Trophoblast cell (in vitro differentiated cells and primary cell): ENCODE measurements around the gene PRELID1.

ENCODE experiments used
- DNase-seq, 2 donors: peaks; one replicate each; pipeline ENCODE4 v3.0.0-alpha.2; 2016
- H2AFZ ChIP-seq: 2 replicates; pipeline ENCODE4 v1.6.1; 2013; ENCODE audit warnings: low read length, moderate library complexity, mild to moderate bottlenecking; ENCODE audit not compliant: insufficient read depth, poor library complexity
- H2AK5ac ChIP-seq: 2 replicates; pipeline ENCODE4 v1.6.1; 2013; ENCODE audit warnings: mild to moderate bottlenecking, low read length
- H2BK120ac ChIP-seq: 2 replicates; pipeline ENCODE4 v1.6.1; 2013; ENCODE audit warnings: low read length, mild to moderate bottlenecking, moderate library complexity; ENCODE audit not compliant: insufficient read depth, poor library complexity
- H2BK12ac ChIP-seq: 2 replicates; pipeline ENCODE4 v1.6.1; 2013; ENCODE audit warnings: mild to moderate bottlenecking, low read length, moderate library complexity
- H2BK5ac ChIP-seq: 2 replicates; pipeline ENCODE4 v1.6.1; 2013; ENCODE audit warnings: low read length, low read depth, moderate library complexity, mild to moderate bottlenecking; ENCODE audit not compliant: poor library complexity
- H3K14ac ChIP-seq: 2 replicates; pipeline ENCODE4 v1.6.1; 2013; ENCODE audit warnings: mild to moderate bottlenecking, low read length
- H3K18ac ChIP-seq: 2 replicates; pipeline ENCODE4 v1.6.1; 2013; ENCODE audit warnings: mild to moderate bottlenecking, low read length
- H3K23ac ChIP-seq: 2 replicates; pipeline ENCODE4 v1.6.1; 2013; ENCODE audit warnings: low read length
- H3K27ac ChIP-seq: 2 replicates; pipeline ENCODE4 v1.5.1; 2013; ENCODE audit warnings: low read depth, mild to moderate bottlenecking, inconsistent platforms, low read length, moderate library complexity
- H3K27me3 ChIP-seq: 2 replicates; pipeline ENCODE4 v1.6.1; 2013; ENCODE audit warnings: inconsistent platforms, mild to moderate bottlenecking, low read length, moderate library complexity; ENCODE audit not compliant: insufficient read depth
- H3K36me3 ChIP-seq, 2 experiments: 1 replicate in 1 of 2; 2 replicates in 1 of 2; pipeline ENCODE4 v1.6.1; 2013; ENCODE audit warnings: low read length in 2 of 2, mild to moderate bottlenecking in 2 of 2, moderate library complexity in 1 of 2; ENCODE audit not compliant: insufficient read depth in 2 of 2, control insufficient read depth in 1 of 2
- H3K4ac ChIP-seq: 2 replicates; pipeline ENCODE4 v1.6.1; 2013; ENCODE audit warnings: low read depth, mild to moderate bottlenecking, low read length, moderate library complexity
- H3K4me1 ChIP-seq, 2 experiments: 1 replicate in 1 of 2; 2 replicates in 1 of 2; pipeline ENCODE4 v1.6.1; 2013; ENCODE audit warnings: low read length in 2 of 2, mild to moderate bottlenecking in 2 of 2, moderate library complexity in 1 of 2; ENCODE audit not compliant: insufficient read depth in 2 of 2, control insufficient read depth in 1 of 2
- H3K4me2 ChIP-seq: 2 replicates; pipeline ENCODE4 v1.6.1; 2013; ENCODE audit warnings: inconsistent platforms, mild to moderate bottlenecking, low read length, moderate library complexity
- H3K4me3 ChIP-seq: 2 replicates; pipeline ENCODE4 v1.5.1; 2013; ENCODE audit warnings: mild to moderate bottlenecking, low read depth, low read length, inconsistent platforms
- H3K79me1 ChIP-seq: one replicate; pipeline ENCODE4 v1.6.1; 2013; ENCODE audit warnings: low read length
- H3K79me2 ChIP-seq: 2 replicates; pipeline ENCODE4 v1.6.1; 2013; ENCODE audit warnings: low read length, mild to moderate bottlenecking; ENCODE audit not compliant: control insufficient read depth, insufficient read depth, poor library complexity
- H3K9ac ChIP-seq: 2 replicates; pipeline ENCODE4 v1.6.1; 2013; ENCODE audit warnings: mild to moderate bottlenecking, low read length
- H3K9me3 ChIP-seq: 2 replicates; pipeline ENCODE4 v1.6.1; 2013; ENCODE audit warnings: low read depth, mild to moderate bottlenecking, control low read depth, inconsistent platforms, low read length; ENCODE audit not compliant: insufficient read depth
- H4K12ac ChIP-seq: 2 replicates; pipeline ENCODE4 v1.6.1; 2013; ENCODE audit warnings: low read depth, mild to moderate bottlenecking, low read length, moderate library complexity
- H4K8ac ChIP-seq: 2 replicates; pipeline ENCODE4 v1.6.1; 2013; ENCODE audit warnings: low read depth, mild to moderate bottlenecking, low read length, moderate library complexity
- H4K91ac ChIP-seq: one replicate; pipeline ENCODE4 v1.6.1; 2013; ENCODE audit warnings: low read depth, mild to moderate bottlenecking, low read length, moderate library complexity
- WGBS: extraction: QIAGEN DNeasy Blood & Tissue Kit; methylation state at CpG from one replicate; pipeline ENCODE4 v1.1.7; 2013; ENCODE audit warnings: missing lambda C conversion rate; ENCODE audit not compliant: insufficient read length, insufficient coverage; ENCODE audit errors: extremely low coverage; 5-methylcytosine and 5-hydroxymethylcytosine counted together

Gene PRELID1

GRCh38 chr5:177328545-177329231, 25.1 kb downstream of the PRELID1 start:
- H4K12ac ChIP-seq, result no peak overlapping the region
- H3K9me3 ChIP-seq, result no peaks in the 10 kb centered on the region
- H3K36me3 ChIP-seq, result peaks cover 35 to 42% of the 10 kb centered on the region in 2 experiments
- H3K27me3 ChIP-seq, result no peaks in the 10 kb centered on the region
- H3K4me1 ChIP-seq, result peaks cover 2 to 10% of the 10 kb centered on the region in 2 experiments
- H3K27ac ChIP-seq, result no peak overlapping the region
- H3K79me2 ChIP-seq, result no peaks in the 10 kb centered on the region
- H3K4me3 ChIP-seq, result no peak overlapping the region
- H3K4me2 ChIP-seq, result no peak overlapping the region
- peaks cover 7% of the 10 kb centered on the region for H3K79me1 ChIP-seq
- no peak overlapping the region for H2BK5ac ChIP-seq
- H3K18ac ChIP-seq, result no peak overlapping the region
- no peak overlapping the region for H3K9ac ChIP-seq
- H4K91ac ChIP-seq, result no peak overlapping the region
- WGBS, result no CpG with 5 or more reads among the region's 19 CpGs
- no peak overlapping the region for H3K14ac ChIP-seq
- no peak overlapping the region for H2BK120ac ChIP-seq
- H2AK5ac ChIP-seq, result no peak overlapping the region
- peak; percentile 17 to 55 for DNase-seq
- H4K8ac ChIP-seq, result no peak overlapping the region
- no peak overlapping the region for H3K23ac ChIP-seq
- no peak overlapping the region for H2BK12ac ChIP-seq
- H3K4ac ChIP-seq, result no peak overlapping the region
- no peak overlapping the region for H2AFZ ChIP-seq

DNA sequence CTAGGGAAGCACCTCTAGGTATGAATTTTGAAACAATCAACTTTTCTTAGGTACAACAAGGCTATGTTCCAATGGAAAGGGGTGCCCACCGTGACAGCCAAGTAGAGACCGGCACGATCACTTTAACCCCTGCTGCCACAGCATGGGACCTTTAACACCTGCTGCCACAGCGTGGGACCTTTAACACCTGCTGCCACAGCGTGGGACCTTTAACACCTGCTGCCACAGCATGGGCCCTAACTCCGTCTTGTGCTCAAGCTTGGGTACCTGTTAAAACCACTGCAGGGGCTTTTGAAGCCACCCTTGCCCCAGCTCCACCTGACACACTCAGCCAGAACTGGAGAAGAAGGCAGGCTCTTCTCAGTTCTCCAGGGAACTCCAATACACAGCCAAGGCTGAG, 26.3 kb downstream of the PRELID1 start:
- Histone ChIP-seq H3K79me2 (no peaks in the 10 kb centered on the region), H3K23ac (no peak overlapping the region), H3K4me3 (no peak overlapping the region), H3K14ac (no peak overlapping the region), H4K91ac (no peak overlapping the region), H2AK5ac (no peak overlapping the region), H3K4ac (no peak overlapping the region), H3K9me3 (no peaks in the 10 kb centered on the region), H3K4me2 (no peak overlapping the region), H3K9ac (no peak overlapping the region), H3K79me1 (peaks cover 7% of the 10 kb centered on the region), H2BK5ac (no peak overlapping the region), H2BK12ac (no peak overlapping the region), H2BK120ac (no peak overlapping the region), H3K36me3 (peaks cover 47 to 54% of the 10 kb centered on the region in 2 experiments), H2AFZ (no peak overlapping the region), H4K8ac (no peak overlapping the region), H3K27ac (no peak overlapping the region), H3K18ac (no peak overlapping the region), H3K4me1 (peaks cover 2 to 10% of the 10 kb centered on the region in 2 experiments), H3K27me3 (no peaks in the 10 kb centered on the region), H4K12ac (no peak overlapping the region)
- no peak for DNase-seq
- WGBS, result no CpG with 5 or more reads among the region's 6 CpGs

- Histone ChIP-seq H3K27ac (no peak overlapping the region), H3K18ac (no peak overlapping the region), H4K8ac (no peak overlapping the region), H3K9ac (no peak overlapping the region), H2BK120ac (no peak overlapping the region), H3K14ac (no peak overlapping the region), H3K4me1 (peaks cover 0 to 4% of the 10 kb centered on the region in 2 experiments), H4K91ac (no peak overlapping the region), H3K4me3 (no peak overlapping the region), H4K12ac (no peak overlapping the region), H2AFZ (no peak overlapping the region), H3K79me2 (no peaks in the 10 kb centered on the region), H3K36me3 (peaks cover 61 to 68% of the 10 kb centered on the region in 2 experiments), H2BK12ac (no peak overlapping the region), H3K27me3 (no peaks in the 10 kb centered on the region), H3K23ac (no peak overlapping the region), H2AK5ac (no peak overlapping the region), H3K9me3 (no peaks in the 10 kb centered on the region), H3K4me2 (no peak overlapping the region), H3K4ac (no peak overlapping the region), H3K79me1 (peaks cover 7% of the 10 kb centered on the region), H2BK5ac (no peak overlapping the region)
- no CpG with 5 or more reads among the region's 27 CpGs for WGBS
- DNase-seq, result no peak
Observed at GRCh38 chr5:177330991-177331842, 27.6 kb downstream of the PRELID1 start.

- Histone ChIP-seq H3K9ac (no peak overlapping the region), H3K79me1 (peaks cover 5% of the 10 kb centered on the region), H2AK5ac (no peak overlapping the region), H3K18ac (no peak overlapping the region), H4K91ac (no peak overlapping the region), H3K4me2 (no peak overlapping the region), H3K36me3 (peaks cover 71 to 78% of the 10 kb centered on the region in 2 experiments), H3K23ac (no peak overlapping the region), H2BK120ac (no peak overlapping the region), H4K8ac (no peak overlapping the region), H3K4me1 (peaks cover 0 to 4% of the 10 kb centered on the region in 2 experiments), H2BK5ac (no peak overlapping the region), H3K27ac (no peak overlapping the region), H3K4ac (no peak overlapping the region), H3K4me3 (no peak overlapping the region), H2AFZ (no peak overlapping the region), H4K12ac (no peak overlapping the region), H3K27me3 (no peaks in the 10 kb centered on the region), H3K14ac (no peak overlapping the region), H3K79me2 (no peaks in the 10 kb centered on the region), H3K9me3 (no peaks in the 10 kb centered on the region), H2BK12ac (no peak overlapping the region)
- no CpG with 5 or more reads among the region's 35 CpGs for WGBS
- no peak for DNase-seq
Observed at GRCh38 chr5:177332031-177332895, 28.7 kb downstream of the PRELID1 start.
